ENCODE data around the gene INPP4B.

INPP4B gene

GRCh38 chr4:142566777-142567176, 279.3 kb downstream of the INPP4B start:
- DNase-seq, result no peak

GRCh38 chr4:142566243-142566642, 279.9 kb downstream of the INPP4B start:
- DNase-seq, result no peak

- no peak for DNase-seq
Observed at GRCh38 chr4:142565771-142566170, 280.3 kb downstream of the INPP4B start.

- DNase-seq, result no peak
Observed at GRCh38 chr4:142563682-142564291, 282.3 kb downstream of the INPP4B start.

- DNase-seq, result no peak
Observed at GRCh38 chr4:142559986-142560385, 286.1 kb downstream of the INPP4B start.

- no peak for DNase-seq
Observed at GRCh38 chr4:142558851-142559250, 287.2 kb downstream of the INPP4B start.

- DNase-seq, result no peak
Observed at GRCh38 chr4:142557239-142557801, 288.8 kb downstream of the INPP4B start.

GRCh38 chr4:142556570-142557238, 289.4 kb downstream of the INPP4B start:
- no peak for DNase-seq

- DNase-seq, result no peak
Observed at GRCh38 chr4:142556048-142556447, 290.1 kb downstream of the INPP4B start.

GRCh38 chr4:142554412-142554811, 291.7 kb downstream of the INPP4B start:
- no peak for DNase-seq

GRCh38 chr4:142551517-142552305, 294.4 kb downstream of the INPP4B start:
- DNase-seq, result no peak

GRCh38 chr4:142550965-142551364, 295.1 kb downstream of the INPP4B start:
- DNase-seq, result no peak

GRCh38 chr4:142549726-142550463, 296.2 kb downstream of the INPP4B start:
- no peak for DNase-seq

GRCh38 chr4:142549248-142549647, 296.9 kb downstream of the INPP4B start:
- no peak for DNase-seq

- DNase-seq, result no peak
Observed at GRCh38 chr4:142548491-142548890, 297.6 kb downstream of the INPP4B start.

GRCh38 chr4:142547974-142548373, 298.1 kb downstream of the INPP4B start:
- DNase-seq, result no peak

GRCh38 chr4:142544594-142544993, 301.5 kb downstream of the INPP4B start:
- no peak for DNase-seq

GRCh38 chr4:142544039-142544438, 302.1 kb downstream of the INPP4B start:
- DNase-seq, result no peak

- no peak for DNase-seq
Observed at GRCh38 chr4:142540483-142540804, 305.7 kb downstream of the INPP4B start.

GRCh38 chr4:142539796-142540482, 306.2 kb downstream of the INPP4B start:
- peak; percentile 12 for DNase-seq

GRCh38 chr4:142535009-142535408, 311.1 kb downstream of the INPP4B start:
- no peak for DNase-seq

- DNase-seq, result no peak
Observed at GRCh38 chr4:142532054-142532453, 314.0 kb downstream of the INPP4B start.
